Measurements from ENCODE around the gene SPRY4. TPM values are rescaled to one million over a fixed set of nuclear protein-coding genes. Genes with fewer than 3 reads are reported as not detected.

SPRY4 gene
- total RNA-seq, 1 experiment from 2014 or later = 140 TPM

DNA sequence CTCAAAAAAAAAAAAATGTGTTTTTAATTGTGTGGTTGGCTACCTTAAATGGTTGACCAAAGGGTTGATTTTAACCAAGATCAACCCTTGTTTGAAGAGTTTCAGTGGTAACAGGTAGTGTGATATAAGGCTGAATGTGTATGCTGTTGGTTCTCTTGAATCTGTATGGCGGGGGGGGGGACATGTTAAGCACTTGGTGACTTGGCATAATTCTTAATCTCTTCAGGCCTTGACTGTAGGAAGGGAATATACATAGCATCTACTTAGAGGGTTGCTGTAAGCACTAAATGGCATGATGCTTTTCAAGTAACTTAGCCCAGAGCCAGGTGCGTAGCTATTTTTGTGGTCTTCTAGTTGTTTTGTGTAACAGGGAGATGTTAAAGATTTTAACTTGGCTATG lies 5.6 kb upstream of the SPRY4 start (continued):
- no peak for TF ChIP-seq NR1H2 (CRISPR knock-in tag; IDR thresholded peaks at IDR 0.05)
- no peak for TF ChIP-seq ZBTB21 (CRISPR knock-in tag; IDR thresholded peaks at IDR 0.05; ENCODE audit: borderline replicate concordance)
- TF ChIP-seq ZBTB43 (CRISPR knock-in tag; IDR thresholded peaks at IDR 0.05) = no peak
- TF ChIP-seq E2F5 (CRISPR knock-in tag; IDR thresholded peaks at IDR 0.05) = no peak
- no peak for TF ChIP-seq HMGA2 (CRISPR knock-in tag; IDR thresholded peaks at IDR 0.05)
- no peak for TF ChIP-seq ZNF232 (CRISPR knock-in tag; IDR thresholded peaks at IDR 0.05)
- TF ChIP-seq ELF4 (CRISPR knock-in tag; IDR thresholded peaks at IDR 0.05; ENCODE audit: low read depth) = no peak

GRCh38 chr5:142330026-142330425 lies 5.2 kb upstream of the SPRY4 start:
- POLR2A ChIA-PET = no interaction called here
- no peak for TF ChIP-seq ESRRA (CRISPR knock-in tag; IDR thresholded peaks at IDR 0.05; ENCODE audit: borderline replicate concordance)
- TF ChIP-seq JAZF1 (CRISPR knock-in tag; IDR thresholded peaks at IDR 0.05) = no peak
- no peak for TF ChIP-seq ELF4 (CRISPR knock-in tag; IDR thresholded peaks at IDR 0.05; ENCODE audit: low read depth)
- TF ChIP-seq ZNF219 (CRISPR knock-in tag; IDR thresholded peaks at IDR 0.05; ENCODE audit: borderline replicate concordance) = no peak
- TF ChIP-seq TCF7 (CRISPR knock-in tag; IDR thresholded peaks at IDR 0.05; ENCODE audit: low read depth) = no peak
- TF ChIP-seq SMAD4 (CRISPR knock-in tag; IDR thresholded peaks at IDR 0.05) = no peak
- TF ChIP-seq E2F5 (CRISPR knock-in tag; IDR thresholded peaks at IDR 0.05) = no peak
- TF ChIP-seq OVOL2 (CRISPR knock-in tag; IDR thresholded peaks at IDR 0.05; ENCODE audit: borderline replicate concordance) = no peak
- TF ChIP-seq SMAD3 (CRISPR knock-in tag; IDR thresholded peaks at IDR 0.05; ENCODE audit: borderline replicate concordance) = no peak
- no peak overlapping the region for H3K27ac Mint-ChIP-seq
- H3K9me3 Mint-ChIP-seq = no peaks in the 10 kb centered on the region
- peaks cover 63% of the 10 kb centered on the region for H3K4me1 Mint-ChIP-seq
- CTCF ChIA-PET = interaction anchor here (0.8 kb wide), 1 partner anchor 215 kb away, joined by 3 read pairs; no protein-coding TSS in a partner anchor
- no peak overlapping the region for H3K4me3 Mint-ChIP-seq
- H3K27me3 Mint-ChIP-seq (ENCODE audit: low read depth) = no peaks in the 10 kb centered on the region
- H3K36me3 Mint-ChIP-seq = no peaks in the 10 kb centered on the region
- ATAC-seq (no peak), DNase-seq (ENCODE audit: low spot score) (no peak)

GRCh38 chr5:142327111-142327842 lies 2.5 kb upstream of the SPRY4 start:
- ChIA-PET POLR2A (interaction anchor here (0.6 to 3.8 kb wide), 10 partner anchors 20 to 224 kb away, joined by 3 to 83 read pairs (median 4); no protein-coding TSS in a partner anchor), CTCF (interaction anchor here (0.6 to 3.9 kb wide), 16 partner anchors 9 to 386 kb away, joined by 3 to 59 read pairs (median 3); partner anchors contain the start of gene RNF14)
- ATAC-seq (peak; percentile 25), DNase-seq (ENCODE audit: low spot score) (no peak)
- H3K4me1 Mint-ChIP-seq = peaks cover 62% of the 10 kb centered on the region
- no peaks in the 10 kb centered on the region; the same call in 1 of the 2 replicates for H3K27me3 Mint-ChIP-seq (ENCODE audit: low read depth)
- peak overlapping the region; percentile 96 for H3K4me3 Mint-ChIP-seq
- H3K27ac Mint-ChIP-seq = peak overlapping the region; percentile 93
- peaks cover 18% of the 10 kb centered on the region for H3K36me3 Mint-ChIP-seq
- no peak for TF ChIP-seq ZNF121 (CRISPR knock-in tag; IDR thresholded peaks at IDR 0.05)
- no peak for TF ChIP-seq ZNF232 (CRISPR knock-in tag; IDR thresholded peaks at IDR 0.05)
- TF ChIP-seq SMAD3 (CRISPR knock-in tag; IDR thresholded peaks at IDR 0.05; ENCODE audit: borderline replicate concordance) = peak; percentile 27; the same call in 1 of the 2 replicates
- no peak for TF ChIP-seq ETV6 (CRISPR knock-in tag; IDR thresholded peaks at IDR 0.05)
- no peaks in the 10 kb centered on the region for H3K9me3 Mint-ChIP-seq

GRCh38 chr5:142326480-142326938 lies 1.7 kb upstream of the SPRY4 start:
- POLR2A ChIA-PET = interaction anchor here (0.6 to 3.8 kb wide), 7 partner anchors 20 to 222 kb away, joined by 3 to 83 read pairs (median 4); no protein-coding TSS in a partner anchor
- Mint-ChIP-seq H3K9me3 (no peaks in the 10 kb centered on the region), H3K4me3 (peak overlapping the region; percentile 96), H3K27ac (peak overlapping the region; percentile 93), H3K27me3 (ENCODE audit: low read depth) (no peaks in the 10 kb centered on the region; the same call in 1 of the 2 replicates), H3K36me3 (peaks cover 24% of the 10 kb centered on the region), H3K4me1 (peaks cover 61% of the 10 kb centered on the region)
- DNase-seq (ENCODE audit: low spot score) = no peak
- peak; percentile 29; the same call in 1 of the 2 replicates for ATAC-seq
- CTCF ChIA-PET = interaction anchor here (0.8 to 3.9 kb wide), 9 partner anchors 9 to 387 kb away, joined by 3 to 59 read pairs (median 3); partner anchors contain the start of gene RNF14
- TF ChIP-seq HMGXB4 (CRISPR knock-in tag; IDR thresholded peaks at IDR 0.05) (0 out of 2 replicates have a peak, but pooled peaks have one; percentile 19), CREM (CRISPR knock-in tag; IDR thresholded peaks at IDR 0.05) (peak; percentile 61; the same call in 1 of the 2 replicates), MAX (CRISPR knock-in tag; IDR thresholded peaks at IDR 0.05) (peak; percentile 3; the same call in 1 of the 2 replicates)
- TF ChIP-seq, protein P1, sequence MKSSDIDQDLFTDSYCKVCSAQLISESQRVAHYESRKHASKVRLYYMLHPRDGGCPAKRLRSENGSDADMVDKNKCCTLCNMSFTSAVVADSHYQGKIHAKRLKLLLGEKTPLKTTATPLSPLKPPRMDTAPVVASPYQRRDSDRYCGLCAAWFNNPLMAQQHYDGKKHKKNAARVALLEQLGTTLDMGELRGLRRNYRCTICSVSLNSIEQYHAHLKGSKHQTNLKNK (CRISPR knock-in tag; IDR thresholded peaks at IDR 0.05) = no peak

Measured in WTC11 (cell line).